ENCODE measurements around the gene ARHGAP19. TPM values are rescaled to one million over a fixed set of nuclear protein-coding genes. Genes with fewer than 3 reads are reported as not detected.

Gene ARHGAP19
- total and polyA plus RNA-seq, 7 donors: 3.0 to 9.1 (median 6.0) TPM

DNA sequence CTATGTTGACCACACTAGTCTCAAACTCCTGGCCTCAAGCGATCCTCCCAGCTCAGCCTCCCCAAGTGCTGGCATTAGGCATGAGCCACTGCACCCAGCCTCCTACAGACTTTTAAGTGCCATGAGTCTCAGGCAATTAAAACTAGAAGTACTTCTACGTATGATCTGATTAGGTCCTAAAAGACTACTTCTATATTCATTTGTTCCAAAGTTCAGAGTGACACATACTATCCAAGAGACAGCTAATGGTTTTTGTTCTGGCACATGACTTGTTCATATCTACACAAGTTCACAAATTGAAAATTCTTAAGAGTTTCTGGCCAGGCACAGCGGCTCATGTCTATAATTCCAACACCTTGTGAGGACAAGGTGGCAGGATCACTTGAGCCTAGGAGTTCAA lies 11.7 kb downstream of the ARHGAP19 start:
- Histone ChIP-seq H3K9me3 (no peaks in the 10 kb centered on the region), H3K36me3 (no peaks in the 10 kb centered on the region), H3K4me1 (peaks cover 0 to 15% (median 5%) of the 10 kb centered on the region in 4 donors), H3K27me3 (no peaks in the 10 kb centered on the region), H3K4me3 (no peak overlapping the region), H3K27ac (no peak overlapping the region)
- intact Hi-C loops (cut with DNase I): no loop called here
- WGBS, 2 donors: 71 to 91% methylated on average over 3 of the region's 3 CpGs
- TF ChIP-seq POLR2A (IDR thresholded peaks at IDR 0.05) (no peak), CTCF (IDR thresholded peaks at IDR 0.05) (no peak), POLR2AphosphoS5 (IDR thresholded peaks at IDR 0.05) (no peak), EP300 (IDR thresholded peaks at IDR 0.05) (no peak)
- DNase-seq: no peak

DNA sequence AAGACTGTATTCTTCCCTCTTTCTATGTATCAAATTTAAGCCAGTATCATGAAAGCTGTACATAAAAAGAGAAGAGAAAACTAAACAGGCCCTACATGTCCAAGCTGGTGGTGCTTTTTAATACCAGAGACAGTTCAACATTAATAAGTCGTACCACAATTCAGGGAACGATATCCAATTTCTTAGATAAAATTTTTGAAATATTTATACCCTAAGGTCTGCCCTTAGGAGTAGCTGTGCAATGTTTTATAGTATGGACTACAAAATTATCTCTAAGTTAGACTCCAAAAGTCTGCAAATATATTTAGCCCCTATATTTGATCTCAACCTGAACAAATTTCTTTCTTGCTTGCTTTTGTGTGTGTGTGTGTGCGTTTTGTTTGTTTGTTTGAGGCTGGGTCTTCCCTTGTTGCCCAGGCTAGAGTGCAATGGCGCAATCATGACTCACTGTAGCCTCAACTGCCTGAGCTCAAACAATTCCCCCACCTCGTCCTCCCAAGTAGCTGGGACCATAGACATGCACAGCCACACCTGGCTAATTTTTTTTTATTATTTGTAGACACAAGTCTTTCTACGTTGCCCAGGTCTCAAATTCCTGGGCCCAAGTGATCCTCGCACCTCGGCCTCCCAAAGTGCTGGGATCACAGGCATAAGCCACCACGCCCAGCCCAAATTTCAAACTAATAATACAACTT lies 13.2 kb downstream of the ARHGAP19 start:
- Histone ChIP-seq H3K4me1 (peaks cover 0 to 15% (median 5%) of the 10 kb centered on the region in 4 donors), H3K27ac (peak overlapping the region; percentile 16 to 47 (median 40)), H3K27me3 (no peaks in the 10 kb centered on the region), H3K4me3 (no peak overlapping the region), H3K9me3 (no peaks in the 10 kb centered on the region), H3K36me3 (no peaks in the 10 kb centered on the region)
- DNase-seq: no peak
- WGBS, 2 donors: 72 to 82% methylated on average over 9 of the region's 9 CpGs
- TF ChIP-seq POLR2AphosphoS5 (IDR thresholded peaks at IDR 0.05) (no peak), EP300 (IDR thresholded peaks at IDR 0.05) (no peak), POLR2A (IDR thresholded peaks at IDR 0.05) (no peak), CTCF (IDR thresholded peaks at IDR 0.05) (no peak)
- intact Hi-C loops (cut with DNase I): loop anchor here (2.0 kb wide), 2 partner anchors 54 to 76 kb away; no protein-coding TSS in a partner anchor

GRCh38 chr10:97278491-97278989 lies 13.9 kb downstream of the ARHGAP19 start:
- intact Hi-C loops (cut with DNase I): loop anchor here (2.0 kb wide), 2 partner anchors 54 to 76 kb away; no protein-coding TSS in a partner anchor
- H3K27me3 ChIP-seq: no peaks in the 10 kb centered on the region
- no peaks in the 10 kb centered on the region for H3K36me3 ChIP-seq
- TF ChIP-seq EP300 (IDR thresholded peaks at IDR 0.05) (no peak), POLR2A (IDR thresholded peaks at IDR 0.05) (no peak), CTCF (IDR thresholded peaks at IDR 0.05) (peak in 3 of 4 experiments; percentile 51 to 67 (median 64)), POLR2AphosphoS5 (IDR thresholded peaks at IDR 0.05) (peak in 2 of 4 donors; percentile 15 to 29)
- H3K27ac ChIP-seq: peak overlapping the region; percentile 16 to 47 (median 40)
- no peak overlapping the region for H3K4me3 ChIP-seq
- no peak for DNase-seq
- no peaks in the 10 kb centered on the region for H3K9me3 ChIP-seq
- H3K4me1 ChIP-seq: peaks cover 0 to 15% (median 5%) of the 10 kb centered on the region in 4 donors

DNA sequence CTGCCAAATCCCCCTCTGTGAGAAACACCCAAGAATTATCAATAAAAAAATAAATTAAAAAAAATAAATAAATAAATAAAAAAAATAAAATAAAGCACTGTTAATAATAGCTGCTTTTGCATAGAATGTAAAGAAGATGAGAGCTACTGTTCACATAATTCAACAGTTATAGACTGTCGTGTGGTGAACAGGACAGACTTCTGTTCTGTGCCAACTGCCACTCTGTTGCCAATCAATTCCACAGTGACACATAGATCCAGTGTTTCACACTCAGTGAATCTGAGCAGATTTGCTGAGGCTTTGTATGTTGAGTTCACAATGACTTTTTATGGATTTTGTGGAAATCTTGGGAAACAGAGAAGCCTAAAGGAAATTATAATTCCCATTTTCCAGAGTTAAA lies 14.9 kb downstream of the ARHGAP19 start:
- TF ChIP-seq POLR2A (IDR thresholded peaks at IDR 0.05) (no peak), EP300 (IDR thresholded peaks at IDR 0.05) (no peak), POLR2AphosphoS5 (IDR thresholded peaks at IDR 0.05) (no peak), CTCF (IDR thresholded peaks at IDR 0.05) (no peak)
- peaks cover 0 to 15% (median 5%) of the 10 kb centered on the region in 4 donors for H3K4me1 ChIP-seq
- intact Hi-C loops (cut with DNase I): no loop called here
- H3K4me3 ChIP-seq: no peak overlapping the region
- no peaks in the 10 kb centered on the region for H3K27me3 ChIP-seq
- H3K36me3 ChIP-seq: no peaks in the 10 kb centered on the region
- H3K9me3 ChIP-seq: no peaks in the 10 kb centered on the region
- H3K27ac ChIP-seq: no peak overlapping the region
- WGBS, 2 donors: 49 to 67% methylated on average over 1 of the region's 1 CpG
- DNase-seq: no peak

All from sigmoid colon (tissue), 7 donors.